Fibroblast of the aortic adventitia (primary cell): Measurements from ENCODE around the gene ITGBL1. TPM values are rescaled to one million over a fixed set of nuclear protein-coding genes. Genes with fewer than 3 reads are reported as not detected.

Source experiments
- DNase-seq: peaks from one replicate; pipeline ENCODE4 v3.0.0-alpha.2; 2010; ENCODE audit warnings: low read depth
- H3K4me3 ChIP-seq: 2 replicates; pipeline ENCODE4 v1.5.1; 2011; ENCODE audit warnings: low read depth, mild to moderate bottlenecking, control low read depth, low read length, moderate library complexity
- CTCF ChIP-seq: IDR thresholded peaks from 2 replicates; pipeline ENCODE4 v1.5.1; 2011; ENCODE audit warnings: mild to moderate bottlenecking, low read length, control low read depth, inconsistent platforms; ENCODE audit not compliant: insufficient read depth
- total RNA-seq: library from RNA; depleted of rRNA; stranded (reverse); fragments of >200 nt; gene quantifications from 2 replicates; pipeline ENCODE4 v1.2.3, GENCODE V29; 2012; ENCODE audit warnings: low replicate concordance

The ITGBL1 gene
- total RNA-seq, 1 donor: 167 TPM

- no peak for TF ChIP-seq CTCF
- DNase-seq: peak; percentile 65
- H3K4me3 ChIP-seq: no peak overlapping the region
These were observed 126.9 kb downstream of the ITGBL1 start for GRCh38 chr13:101579281-101579802.

DNA sequence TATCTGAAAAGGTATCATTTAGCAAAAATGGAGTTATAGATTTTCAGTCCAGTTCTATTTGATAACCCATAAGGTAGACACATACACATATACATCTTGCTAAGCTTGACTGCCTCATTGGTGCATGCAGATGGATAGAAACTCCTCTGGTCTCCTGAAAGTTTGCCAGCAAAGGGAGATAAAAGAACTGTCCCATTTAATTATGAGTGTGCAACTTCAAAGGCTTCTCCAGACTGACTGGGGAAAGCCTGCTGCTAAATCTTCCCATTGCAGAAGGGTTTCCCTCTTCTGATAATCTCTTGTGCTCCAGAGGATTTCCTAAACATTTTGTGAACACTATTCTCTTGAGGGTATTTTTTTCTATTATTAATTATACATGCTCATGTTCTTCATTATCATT lies 131.9 kb downstream of the ITGBL1 start:
- no peak for DNase-seq
- no peak overlapping the region for H3K4me3 ChIP-seq
- no peak for TF ChIP-seq CTCF

GRCh38 chr13:101590479-101590878 lies 138.0 kb downstream of the ITGBL1 start:
- H3K4me3 ChIP-seq: no peak overlapping the region
- TF ChIP-seq CTCF: no peak
- no peak for DNase-seq

- no peak for DNase-seq
- TF ChIP-seq CTCF: no peak
- H3K4me3 ChIP-seq: no peak overlapping the region
These were observed 142.5 kb downstream of the ITGBL1 start for GRCh38 chr13:101594936-101595335.

DNA sequence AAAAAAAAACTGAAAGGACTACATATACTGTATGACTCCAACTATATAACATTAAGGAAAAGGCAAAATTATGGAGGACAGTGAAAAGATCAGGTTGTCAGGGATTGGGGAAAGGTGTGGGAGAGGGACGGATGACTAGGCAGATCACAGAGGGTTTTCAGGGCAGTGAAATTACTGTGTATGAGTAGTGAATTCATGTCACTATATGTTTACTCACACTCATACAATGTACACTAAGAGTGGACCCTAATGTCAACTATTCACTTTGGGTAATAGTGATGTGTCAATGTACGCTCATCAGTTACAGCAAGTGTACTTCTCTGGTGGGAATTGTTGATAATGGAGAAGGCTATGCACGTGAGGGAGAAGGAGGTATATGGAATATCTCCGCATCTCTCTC lies 144.3 kb downstream of the ITGBL1 start:
- no peak overlapping the region for H3K4me3 ChIP-seq
- DNase-seq: no peak
- TF ChIP-seq CTCF: no peak

DNA sequence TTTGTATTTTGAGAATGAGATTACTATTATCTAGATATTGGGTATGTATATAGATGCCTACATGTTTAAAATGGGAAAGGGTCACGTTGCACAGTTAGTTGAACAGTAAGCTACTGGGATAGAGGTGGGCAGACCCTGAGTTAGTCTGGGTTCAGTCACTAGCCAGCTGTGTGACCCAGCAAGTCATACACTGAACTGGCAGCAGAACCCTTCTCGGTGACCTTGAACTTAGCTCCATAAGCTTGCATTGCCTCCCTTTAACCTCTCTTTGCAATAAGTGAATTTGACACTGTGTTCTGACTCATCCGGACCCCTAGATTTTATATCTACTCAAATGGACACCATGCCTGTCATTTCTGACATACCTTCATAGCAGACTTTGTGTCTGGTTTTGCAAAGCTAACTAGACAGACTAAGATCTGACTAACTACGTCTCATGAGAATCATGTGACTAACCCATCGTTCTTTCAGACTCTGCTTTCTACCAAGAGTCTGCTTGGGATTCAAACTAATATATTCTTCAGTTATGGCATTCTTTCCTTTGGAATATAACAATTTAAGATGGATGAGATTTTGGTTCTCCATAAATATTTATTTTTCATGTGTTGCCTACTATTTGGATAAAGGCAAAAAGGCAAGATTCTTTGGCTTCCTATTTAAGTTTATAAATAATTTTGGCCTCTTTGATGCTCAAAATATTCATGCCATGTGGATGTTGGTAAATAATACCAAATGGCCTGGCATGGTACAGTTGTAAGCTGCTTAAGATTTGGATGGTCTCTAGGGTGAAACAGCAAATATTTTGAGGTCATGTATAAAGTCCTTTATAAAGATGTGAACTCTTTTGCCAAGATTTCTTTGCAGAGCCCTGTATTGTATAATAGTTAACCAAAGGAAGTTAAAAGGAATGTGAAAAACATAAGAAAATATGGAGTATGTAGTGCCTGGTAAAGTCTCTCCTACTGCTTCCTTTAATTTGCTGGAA lies 159.3 kb downstream of the ITGBL1 start:
- H3K4me3 ChIP-seq: no peak overlapping the region
- TF ChIP-seq CTCF: no peak
- DNase-seq: no peak
